OCI-LY7 (cell line): ENCODE measurements around the gene DISC1. TPM values are rescaled to one million over a fixed set of nuclear protein-coding genes. Genes with fewer than 3 reads are reported as not detected.

ENCODE experiments used
- BruUV-seq: library from RNA; stranded (reverse); fragments of 400-500 nt; replicated peaks from 2 replicates; lab custom pipeline; 2021; lab: Mats Ljungman, UMichigan
- CTCF ChIA-PET: fragments of 300-600 bp; sonication (Branson Sonifier 250); formaldehyde crosslinking; loops from one replicate; lab custom pipeline; 2022; ENCODE audit warnings: antibody characterized with exemption; ENCODE audit not compliant: unreplicated experiment; lab: Charles Lee
- POLR2A ChIA-PET: fragments of 300-600 bp; sonication (Branson Sonifier 250); formaldehyde crosslinking; loops from one replicate; lab custom pipeline; 2022; ENCODE audit warnings: antibody characterized with exemption; lab: Charles Lee
- DNase-seq: peaks from one replicate; pipeline ENCODE4 v3.0.0-alpha.2; 2015; ENCODE audit warnings: low spot score
- H2AFZ ChIP-seq: fragments of 200-600 bp; sonication (generic), shearing (Covaris generic); 2 replicates; pipeline ENCODE4 v1.6.1; 2014; ENCODE audit warnings: mild to moderate bottlenecking, antibody characterized with exemption, low read length, moderate library complexity
- H3K27ac ChIP-seq: fragments of 200-600 bp; sonication (generic); 2 replicates; pipeline ENCODE4 v1.5.1; 2014; ENCODE audit warnings: mixed run types, low read depth, mild to moderate bottlenecking, moderate library complexity, low read length, inconsistent platforms; ENCODE audit not compliant: poor library complexity, severe bottlenecking
- H3K36me3 ChIP-seq: fragments of 200-600 bp; sonication (generic); 2 replicates; pipeline ENCODE4 v1.6.1; 2014; ENCODE audit warnings: mild to moderate bottlenecking, antibody characterized with exemption, low read length, moderate library complexity, mixed read lengths; ENCODE audit not compliant: insufficient read depth
- H3K4me1 ChIP-seq: fragments of 200-600 bp; sonication (generic); 2 replicates; pipeline ENCODE4 v1.5.1; 2014; ENCODE audit warnings: mild to moderate bottlenecking, low read length; ENCODE audit not compliant: insufficient read depth, poor library complexity, severe bottlenecking
- H3K4me2 ChIP-seq: fragments of 200-600 bp; sonication (generic); 2 replicates; pipeline ENCODE4 v1.6.1; 2014; ENCODE audit warnings: mild to moderate bottlenecking, low read length
- H3K4me3 ChIP-seq: fragments of 200-600 bp; sonication (generic); 2 replicates; pipeline ENCODE4 v1.5.1; 2014; ENCODE audit warnings: mild to moderate bottlenecking, low read depth, low read length; ENCODE audit not compliant: poor library complexity, severe bottlenecking
- H3K79me2 ChIP-seq: fragments of 200-600 bp; sonication (generic); 2 replicates; pipeline ENCODE4 v1.6.1; 2016; ENCODE audit warnings: low read depth, mild to moderate bottlenecking, low read length, moderate library complexity, mixed read lengths; ENCODE audit not compliant: insufficient read depth
- H3K9me2 ChIP-seq: fragments of 200-600 bp; sonication (generic); 2 replicates; pipeline ENCODE4 v1.6.1; 2016; ENCODE audit warnings: mild to moderate bottlenecking, low read length, mixed read lengths; ENCODE audit not compliant: insufficient read depth
- H3K9me3 ChIP-seq: fragments of 200-600 bp; sonication (generic); 2 replicates; pipeline ENCODE4 v1.6.1; 2014; ENCODE audit warnings: mild to moderate bottlenecking, mixed run types, low read length, mixed read lengths
- H4K20me1 ChIP-seq: fragments of 200-600 bp; sonication (generic); 2 replicates; pipeline ENCODE4 v1.6.1; 2014; ENCODE audit warnings: mild to moderate bottlenecking, antibody characterized with exemption, low read length, moderate library complexity, mixed read lengths; ENCODE audit not compliant: insufficient read depth
- EZH2phosphoT487 ChIP-seq: fragments of 200-600 bp; sonication (generic); IDR thresholded peaks from 2 replicates; pipeline ENCODE4 v1.6.1; 2018; ENCODE audit warnings: low read depth, borderline replicate concordance, mild to moderate bottlenecking, mixed run types, antibody characterized with exemption, low read length, moderate library complexity, mixed read lengths
- intact Hi-C: fragments of 100-400 bp; cut with micrococcal nuclease; formaldehyde crosslinking; loops from one replicate; pipeline ENCODE4 v1.10.0; 2022; ENCODE audit not compliant: unreplicated experiment
- total RNA-seq, 2 experiments: library from RNA; depleted of rRNA in 1 of 2; stranded (reverse); fragments of >200 nt in 1 of 2; shearing (Covaris generic) in 1 of 2; gene quantifications; 2 replicates each; pipeline ENCODE4 v1.2.3, GENCODE V29; 2014 to 2022
- TF ChIP-seq, protein P1 (sequence below): fragments of 200-600 bp; sonication (generic); conservative IDR thresholded peaks from 2 replicates; pipeline ENCODE4 v1.5.1; 2014; ENCODE audit warnings: mild to moderate bottlenecking, antibody characterized with exemption, low read length, moderate library complexity, mixed read lengths

The DISC1 gene
- total RNA-seq, 2 experiments from 2014 or later: 0.91 TPM; not detected in 1

DNA sequence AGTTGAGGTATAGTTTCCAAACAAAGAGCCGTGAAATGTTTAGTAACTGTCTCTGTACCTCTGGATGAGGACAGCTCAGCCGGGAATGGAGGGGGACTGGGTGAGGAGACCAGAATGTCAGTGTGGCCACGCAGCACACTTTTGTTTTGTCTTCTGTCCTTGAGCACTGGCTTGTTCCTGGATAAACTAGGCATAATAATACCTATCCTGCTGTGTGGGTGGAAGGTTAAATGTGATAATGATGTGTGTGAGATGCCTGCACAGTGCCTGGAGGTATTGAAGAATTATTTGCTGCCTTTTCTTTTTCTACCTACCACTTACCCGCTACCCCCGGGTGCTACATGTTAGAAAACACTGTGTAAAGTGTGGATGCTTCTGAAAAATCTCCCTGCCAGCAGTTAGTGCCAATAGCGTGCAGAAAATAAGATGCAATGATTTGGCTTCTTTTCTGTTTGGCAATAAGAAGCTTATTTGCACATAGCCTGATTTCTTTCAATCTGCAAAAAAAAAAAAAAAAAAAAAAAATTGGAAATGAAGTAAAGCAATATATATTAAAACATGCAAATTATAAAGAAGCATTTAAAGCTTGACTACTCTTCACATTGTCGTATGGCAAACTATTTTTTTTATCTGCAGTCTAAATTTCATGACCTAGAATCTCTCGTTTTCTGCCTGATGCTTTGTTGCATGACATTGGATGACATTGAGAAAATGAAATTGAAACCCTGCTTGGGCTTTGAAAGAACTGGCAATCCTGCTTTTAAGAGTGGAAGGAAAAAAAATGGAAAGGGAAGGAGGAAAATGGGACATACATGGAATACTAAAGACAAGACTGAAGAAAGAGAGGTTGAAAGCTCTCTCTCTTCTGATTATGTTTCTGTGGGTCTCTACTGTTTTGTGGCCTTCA lies 89.5 kb downstream of the DISC1 start:
- Histone ChIP-seq H3K4me3 (no peak overlapping the region), H2AFZ (no peak overlapping the region), H3K27ac (no peak overlapping the region), H3K9me3 (no peaks in the 10 kb centered on the region), H3K4me1 (no peaks in the 10 kb centered on the region), H3K4me2 (no peak overlapping the region), H3K9me2 (no peaks in the 10 kb centered on the region), H4K20me1 (no peaks in the 10 kb centered on the region), H3K79me2 (no peaks in the 10 kb centered on the region), H3K36me3 (no peaks in the 10 kb centered on the region)
- no TSS peak for BruUV-seq
- no peak for TF ChIP-seq EZH2phosphoT487
- TF ChIP-seq, protein P1, sequence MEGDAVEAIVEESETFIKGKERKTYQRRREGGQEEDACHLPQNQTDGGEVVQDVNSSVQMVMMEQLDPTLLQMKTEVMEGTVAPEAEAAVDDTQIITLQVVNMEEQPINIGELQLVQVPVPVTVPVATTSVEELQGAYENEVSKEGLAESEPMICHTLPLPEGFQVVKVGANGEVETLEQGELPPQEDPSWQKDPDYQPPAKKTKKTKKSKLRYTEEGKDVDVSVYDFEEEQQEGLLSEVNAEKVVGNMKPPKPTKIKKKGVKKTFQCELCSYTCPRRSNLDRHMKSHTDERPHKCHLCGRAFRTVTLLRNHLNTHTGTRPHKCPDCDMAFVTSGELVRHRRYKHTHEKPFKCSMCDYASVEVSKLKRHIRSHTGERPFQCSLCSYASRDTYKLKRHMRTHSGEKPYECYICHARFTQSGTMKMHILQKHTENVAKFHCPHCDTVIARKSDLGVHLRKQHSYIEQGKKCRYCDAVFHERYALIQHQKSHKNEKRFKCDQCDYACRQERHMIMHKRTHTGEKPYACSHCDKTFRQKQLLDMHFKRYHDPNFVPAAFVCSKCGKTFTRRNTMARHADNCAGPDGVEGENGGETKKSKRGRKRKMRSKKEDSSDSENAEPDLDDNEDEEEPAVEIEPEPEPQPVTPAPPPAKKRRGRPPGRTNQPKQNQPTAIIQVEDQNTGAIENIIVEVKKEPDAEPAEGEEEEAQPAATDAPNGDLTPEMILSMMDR: no peak
- intact Hi-C loops: no loop called here
- DNase-seq: no peak
- POLR2A ChIA-PET: interaction anchor here (0.7 to 1.8 kb wide), 3 partner anchors 9 to 109 kb away, joined by 3 to 6 read pairs (median 5); no protein-coding TSS in a partner anchor
- CTCF ChIA-PET: no interaction called here

DNA sequence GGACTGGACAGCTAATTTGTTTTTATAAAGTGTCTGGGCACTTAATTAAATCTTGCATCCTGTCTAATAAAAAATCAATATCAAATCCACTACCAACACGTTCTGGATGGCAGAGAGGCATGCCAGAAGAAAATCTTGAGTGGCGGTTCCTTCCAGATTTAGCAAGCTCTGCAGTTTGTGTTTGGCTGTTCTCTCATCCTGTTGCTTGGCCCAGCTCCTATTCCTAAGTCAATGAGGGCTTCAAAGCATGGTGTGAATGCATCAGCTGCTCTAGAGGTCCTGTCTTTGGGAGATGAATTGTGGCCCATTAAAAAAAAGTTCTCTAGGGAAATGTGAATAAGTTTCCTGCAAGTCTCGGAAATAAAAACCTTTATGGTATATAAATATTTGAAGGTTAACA lies 90.3 kb downstream of the DISC1 start:
- Histone ChIP-seq H3K4me2 (no peak overlapping the region), H3K27ac (no peak overlapping the region), H3K4me3 (no peak overlapping the region), H3K9me2 (no peaks in the 10 kb centered on the region), H2AFZ (no peak overlapping the region), H3K4me1 (no peaks in the 10 kb centered on the region), H4K20me1 (no peaks in the 10 kb centered on the region), H3K79me2 (no peaks in the 10 kb centered on the region), H3K9me3 (no peaks in the 10 kb centered on the region), H3K36me3 (no peaks in the 10 kb centered on the region)
- TF ChIP-seq, protein P1: no peak
- no peak for TF ChIP-seq EZH2phosphoT487
- intact Hi-C loops: no loop called here
- no TSS peak for BruUV-seq
- DNase-seq: no peak
- POLR2A ChIA-PET: interaction anchor here (0.7 to 1.8 kb wide), 4 partner anchors 9 to 110 kb away, joined by 3 to 6 read pairs (median 4); no protein-coding TSS in a partner anchor
- CTCF ChIA-PET: no interaction called here
